Hepatocyte (in vitro differentiated cells): ENCODE results near the gene ACTL7A. TPM values are rescaled to one million over a fixed set of nuclear protein-coding genes. Genes with fewer than 3 reads are reported as not detected.

Experiments
- DNase-seq: peaks from one replicate; pipeline ENCODE4 v3.0.0-alpha.2; 2016; ENCODE audit warnings: low spot score
- H2AFZ ChIP-seq: fragments of 200-600 bp; sonication (generic); 2 replicates; pipeline ENCODE4 v1.6.0; 2016; ENCODE audit warnings: antibody characterized with exemption, mild to moderate bottlenecking
- H3K27ac ChIP-seq: fragments of 200-600 bp; sonication (generic); 2 replicates; pipeline ENCODE4 v1.5.1; 2016; ENCODE audit warnings: mild to moderate bottlenecking
- H3K27me3 ChIP-seq: fragments of 200-600 bp; sonication (generic); 2 replicates; pipeline ENCODE4 v1.6.1; 2016
- H3K36me3 ChIP-seq: fragments of 200-600 bp; sonication (generic); replicated peaks from 2 replicates; pipeline ENCODE4 v1.5.1; 2016; ENCODE audit warnings: low read depth; ENCODE audit not compliant: insufficient read depth
- H3K4me1 ChIP-seq: fragments of 200-600 bp; sonication (generic); 2 replicates; pipeline ENCODE4 v1.5.1; 2016; ENCODE audit warnings: mild to moderate bottlenecking, moderate library complexity; ENCODE audit not compliant: insufficient read depth
- H3K4me2 ChIP-seq: fragments of 200-600 bp; sonication (generic); 2 replicates; pipeline ENCODE4 v1.6.0; 2016
- H3K4me3 ChIP-seq: fragments of 200-600 bp; sonication (generic); 2 replicates; pipeline ENCODE4 v1.5.1; 2016; ENCODE audit warnings: mild to moderate bottlenecking
- H3K79me2 ChIP-seq: fragments of 200-600 bp; sonication (generic); 2 replicates; pipeline ENCODE4 v1.6.0; 2017; ENCODE audit warnings: mild to moderate bottlenecking
- H3K9me2 ChIP-seq: fragments of 200-600 bp; sonication (generic); replicated peaks from 2 replicates; pipeline ENCODE4 v1.6.0; 2017; ENCODE audit warnings: mild to moderate bottlenecking; ENCODE audit not compliant: insufficient read depth
- H3K9me3 ChIP-seq: fragments of 200-600 bp; sonication (generic); 2 replicates; pipeline ENCODE4 v1.5.1; 2016; ENCODE audit warnings: low read depth, mild to moderate bottlenecking
- H4K20me1 ChIP-seq: fragments of 200-600 bp; sonication (generic); 2 replicates; pipeline ENCODE4 v1.6.0; 2016; ENCODE audit warnings: mild to moderate bottlenecking; ENCODE audit not compliant: insufficient read depth, poor library complexity, severe bottlenecking
- CTCF ChIP-seq: fragments of 200-600 bp; sonication (generic); IDR thresholded peaks from 2 replicates; pipeline ENCODE4 v1.5.1; 2016; ENCODE audit warnings: antibody characterized with exemption, mild to moderate bottlenecking; ENCODE audit not compliant: poor library complexity
- EZH2 ChIP-seq: fragments of 200-600 bp; sonication (generic); IDR thresholded peaks from 2 replicates; pipeline ENCODE4 v1.6.1; 2016; ENCODE audit warnings: antibody characterized with exemption, mild to moderate bottlenecking, borderline replicate concordance
- EZH2phosphoT487 ChIP-seq: fragments of 200-600 bp; sonication (generic); IDR thresholded peaks from one replicate; pipeline ENCODE4 v1.6.1; 2018; ENCODE audit warnings: antibody characterized with exemption, mild to moderate bottlenecking, low read depth, moderate library complexity; ENCODE audit not compliant: unreplicated experiment, severe bottlenecking
- WGBS: methylation state at CpG from one replicate; pipeline ENCODE4 v1.1.6; 2016; ENCODE audit warnings: low lambda C conversion rate; ENCODE audit errors: missing lambda C conversion rate; 5-methylcytosine and 5-hydroxymethylcytosine counted together
- polyA plus RNA-seq: library from polyadenylated mRNA; unstranded; fragments of >200 nt; fragmentation: Nextera tagmentation; extraction: Ambion mirVana; gene quantifications from 2 replicates; pipeline ENCODE4 v1.2.1, GENCODE V29; 2016
- total RNA-seq: library from RNA; depleted of rRNA; stranded (reverse); fragments of >200 nt; gene quantifications from 2 replicates; pipeline ENCODE4 v1.2.3, GENCODE V29; 2014

Gene ACTL7A
- not detected in 2 replicates for total RNA-seq
- not detected in 2 replicates for polyA plus RNA-seq

DNA sequence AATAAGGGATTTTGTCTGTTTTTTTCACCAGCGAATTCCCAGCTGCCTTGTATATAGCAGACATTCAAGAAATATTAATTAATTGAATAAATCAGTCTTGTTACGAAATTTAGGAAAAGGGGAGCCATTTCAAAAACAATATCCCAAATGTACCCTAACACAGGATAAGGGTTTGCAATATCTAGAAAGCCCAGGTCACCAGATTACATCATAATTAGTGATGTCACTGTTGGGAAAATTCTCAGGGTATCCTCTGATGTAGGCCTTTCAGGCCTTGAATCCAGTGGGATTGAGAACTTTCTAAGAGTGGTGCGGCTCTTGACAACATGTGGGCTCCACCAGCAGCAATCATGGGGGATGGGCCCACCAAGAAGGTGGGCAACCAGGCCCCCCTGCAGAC, at the start of gene ACTL7A:
ACTL7A (plus strand) TSS at position 270 of the 400 bp plus-strand sequence; CDS start at position 327, 57 bp downstream.
- Histone ChIP-seq H3K36me3 (no peaks in the 10 kb centered on the region), H3K9me2 (no peaks in the 10 kb centered on the region), H4K20me1 (no peaks in the 10 kb centered on the region), H3K79me2 (no peaks in the 10 kb centered on the region), H3K27me3 (no peaks in the 10 kb centered on the region), H3K4me1 (no peaks in the 10 kb centered on the region), H2AFZ (no peak within 1 kb of the TSS), H3K4me3 (no peak within 1 kb of the TSS), H3K4me2 (no peak within 1 kb of the TSS), H3K9me3 (no peaks in the 10 kb centered on the region), H3K27ac (no peak within 1 kb of the TSS)
- TF ChIP-seq EZH2 (no peak), EZH2phosphoT487 (no peak), CTCF (no peak)
- 94% methylated on average over 3 of the region's 3 CpGs for WGBS
- DNase-seq: no peak

- TF ChIP-seq EZH2phosphoT487 (no peak), EZH2 (no peak), CTCF (no peak)
- H3K9me3 ChIP-seq: no peaks in the 10 kb centered on the region
- H2AFZ ChIP-seq: no peak overlapping the region
- no peaks in the 10 kb centered on the region for H3K9me2 ChIP-seq
- 66% methylated on average over 8 of the region's 8 CpGs for WGBS
- no peaks in the 10 kb centered on the region for H3K79me2 ChIP-seq
- H3K27ac ChIP-seq: peak overlapping the region; percentile 20
- H3K4me2 ChIP-seq: peak overlapping the region; percentile 29
- no peak overlapping the region for H3K4me3 ChIP-seq
- H3K27me3 ChIP-seq: no peaks in the 10 kb centered on the region
- DNase-seq: no peak
- H3K4me1 ChIP-seq: peaks cover 11% of the 10 kb centered on the region
- no peaks in the 10 kb centered on the region for H4K20me1 ChIP-seq
- no peaks in the 10 kb centered on the region for H3K36me3 ChIP-seq
Observed at GRCh38 chr9:108812396-108813025, 49.6 kb upstream of the ACTL7A start.

DNA sequence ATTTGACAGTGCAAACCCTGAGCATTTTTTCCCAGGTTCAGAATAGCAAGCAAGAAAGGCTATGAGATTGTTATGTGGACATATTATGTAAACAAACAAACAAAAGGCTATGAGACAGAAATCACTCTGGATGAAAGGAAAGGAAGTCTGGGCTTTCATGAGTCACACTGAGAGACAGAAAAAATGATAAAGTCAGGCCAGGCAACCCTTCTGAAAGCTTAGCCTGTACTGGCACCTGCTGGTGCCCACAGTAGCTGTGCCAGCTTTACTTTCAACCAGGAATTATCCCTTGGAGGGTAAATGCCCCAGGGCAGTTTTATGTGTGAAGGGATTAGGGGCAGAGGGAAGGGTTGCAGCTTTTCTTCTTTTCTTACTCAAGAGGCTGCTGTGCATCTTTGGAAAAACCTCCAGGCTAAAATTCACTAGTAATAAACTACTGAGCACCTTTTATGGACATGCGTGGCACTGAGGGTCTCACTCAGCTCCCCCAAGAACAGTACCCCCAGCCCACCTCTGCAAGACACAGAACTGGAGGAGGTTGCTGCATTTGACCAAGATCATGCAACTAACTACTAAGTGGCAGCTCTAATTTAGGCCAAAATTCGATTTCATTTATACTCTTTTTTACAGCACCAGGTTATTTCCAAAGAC, 48.0 kb upstream of the ACTL7A start:
- Histone ChIP-seq H3K36me3 (no peaks in the 10 kb centered on the region), H2AFZ (no peak overlapping the region), H3K4me2 (no peak overlapping the region), H3K9me3 (no peaks in the 10 kb centered on the region), H3K27me3 (no peaks in the 10 kb centered on the region), H3K4me3 (no peak overlapping the region), H3K9me2 (no peaks in the 10 kb centered on the region), H3K79me2 (no peaks in the 10 kb centered on the region), H3K27ac (no peak overlapping the region), H4K20me1 (no peaks in the 10 kb centered on the region), H3K4me1 (peaks cover 11% of the 10 kb centered on the region)
- peak; percentile 55 for DNase-seq
- TF ChIP-seq CTCF: peak; percentile 38
- no peak for TF ChIP-seq EZH2phosphoT487
- TF ChIP-seq EZH2: no peak
- 95% methylated on average over 2 of the region's 2 CpGs for WGBS
